ENCODE data around the gene SPTB.

GRCh38 chr14:64771161-64771560, 108.5 kb downstream of the SPTB start:
- TF ChIP-seq CTCF (optimal IDR thresholded peaks at IDR 0.05 in 1 of 3, IDR thresholded peaks at IDR 0.05 in 1 of 3, conservative IDR thresholded peaks at IDR 0.05 in 1 of 3; ENCODE audit: extremely low read depth in 1 of 3, insufficient read depth in 2 of 3, low read length in 3 of 3) (no peak), EZH2 (IDR thresholded peaks at IDR 0.05; ENCODE audit: low read length) (no peak)

Data from keratinocyte (primary cell).